CD4-positive, alpha-beta T cell (primary cell): ENCODE results near the gene SEPHS2. TPM values are rescaled to one million over a fixed set of nuclear protein-coding genes. Genes with fewer than 3 reads are reported as not detected.

ENCODE experiments used
- ATAC-seq: fragments of 200-7000 bp; cut with Tn5 transposase; one replicate; pipeline ENCODE4 v1.10.0; 2022; ENCODE audit warnings: mild to moderate bottlenecking; ENCODE audit not compliant: poor library complexity
- CTCF ChIA-PET: fragments of 350-600 bp; sonication (Branson Sonifier 250); formaldehyde crosslinking; loops from one replicate; lab custom pipeline; 2021; ENCODE audit warnings: antibody characterized with exemption, inconsistent platforms; lab: Charles Lee
- POLR2A ChIA-PET: fragments of 350-600 bp; sonication (Branson Sonifier 250); formaldehyde crosslinking; loops from one replicate; lab custom pipeline; 2021; ENCODE audit warnings: antibody characterized with exemption, inconsistent platforms; lab: Charles Lee
- DNase-seq, 14 experiments: peaks; one replicate each; pipeline ENCODE4 v3.0.0-alpha.2; 2013 to 2020; ENCODE audit warnings: mixed read lengths in 2 of 14
- H3K27ac ChIP-seq, 2 donors: one replicate each; pipeline versions ENCODE4 v1.5.1 to v1.7.0; 2013; ENCODE audit warnings: low read length in 2 of 2, low read depth in 1 of 2, mild to moderate bottlenecking in 1 of 2
- H3K27me3 ChIP-seq, 2 experiments: 1 replicate in 1 of 2; 2 replicates in 1 of 2; pipeline versions ENCODE4 v1.6.1 to v1.7.0; 2013; ENCODE audit warnings: low read length in 2 of 2, control low read depth in 1 of 2, mild to moderate bottlenecking in 1 of 2, moderate library complexity in 1 of 2; ENCODE audit not compliant: insufficient read depth in 2 of 2, control insufficient read depth in 1 of 2
- H3K36me3 ChIP-seq: one replicate; pipeline ENCODE4 v1.6.1; 2013; ENCODE audit warnings: low read length, control low read depth; ENCODE audit not compliant: insufficient read depth
- H3K4me1 ChIP-seq: one replicate; pipeline ENCODE4 v1.6.1; 2013; ENCODE audit warnings: low read length, control low read depth; ENCODE audit not compliant: insufficient read depth
- H3K4me3 ChIP-seq: one replicate; pipeline ENCODE4 v1.5.1; 2013; ENCODE audit warnings: mild to moderate bottlenecking, low read length, moderate library complexity
- H3K9me3 ChIP-seq, 2 experiments: 1 replicate in 1 of 2; 2 replicates in 1 of 2; pipeline versions ENCODE4 v1.6.1 to v1.7.0; 2013; ENCODE audit warnings: low read length in 2 of 2, mild to moderate bottlenecking in 2 of 2, control low read depth in 1 of 2, moderate library complexity in 1 of 2; ENCODE audit not compliant: control insufficient read depth in 1 of 2, insufficient read depth in 1 of 2
- H3K27ac Mint-ChIP-seq: one replicate; pipeline ENCODE4 v1.8.0; 2020; ENCODE audit warnings: mixed read lengths
- H3K27me3 Mint-ChIP-seq: one replicate; pipeline ENCODE4 v1.8.0; 2021; ENCODE audit warnings: mixed read lengths
- H3K36me3 Mint-ChIP-seq: one replicate; pipeline ENCODE4 v1.8.0; 2021; ENCODE audit warnings: low read depth, mixed read lengths
- H3K4me1 Mint-ChIP-seq: one replicate; pipeline ENCODE4 v1.8.0; 2021; ENCODE audit warnings: low read depth, mixed read lengths
- H3K4me3 Mint-ChIP-seq: one replicate; pipeline ENCODE4 v1.8.0; 2020; ENCODE audit warnings: mild to moderate bottlenecking, mixed read lengths
- H3K9me3 Mint-ChIP-seq: one replicate; pipeline ENCODE4 v1.8.0; 2020; ENCODE audit warnings: mixed read lengths
- CTCF ChIP-seq: fragments of 200-600 bp; IDR thresholded peaks from one replicate; pipeline ENCODE4 v1.8.0; 2022; ENCODE audit warnings: antibody characterized with exemption, mild to moderate bottlenecking
- intact Hi-C, 2 experiments: fragments of 100-400 bp; cut with DNase I in 1 of 2; cut with micrococcal nuclease in 1 of 2; formaldehyde crosslinking; loops; one replicate each; pipeline versions ENCODE4 v1.15.1 to v1.9.0; 2023 to 2025; cut with DNase I, micrococcal nuclease
- total RNA-seq, 174 experiments: library from RNA in 2 of 174; stranded (reverse) in 2 of 174; gene quantifications; one replicate each; pipeline ENCODE4 v1.2.3 and lab custom pipeline; 2021 to 2026

Gene SEPHS2
- total RNA-seq, 2 experiments from 2014 or later: 25.4 to 25.9 TPM

GRCh38 chr16:30493941-30494488, 48.3 kb upstream of the SEPHS2 start:
- Mint-ChIP-seq H3K27ac (no peak overlapping the region), H3K4me3 (no peak overlapping the region), H3K4me1 (peaks cover 24% of the 10 kb centered on the region), H3K36me3 (peaks cover 84% of the 10 kb centered on the region), H3K27me3 (no peaks in the 10 kb centered on the region), H3K9me3 (no peaks in the 10 kb centered on the region)
- H3K4me1 ChIP-seq: peaks cover 20% of the 10 kb centered on the region
- H3K36me3 ChIP-seq: peaks cover 93% of the 10 kb centered on the region
- TF ChIP-seq CTCF: no peak
- no peaks in the 10 kb centered on the region for H3K27me3 ChIP-seq
- ATAC-seq (no peak), DNase-seq (no peak)
- no peaks in the 10 kb centered on the region for H3K9me3 ChIP-seq
- intact Hi-C loops: loop anchor here in 1 of 2 experiments (5.0 kb wide), 1 partner anchor 33 kb away; the partner anchor contains the start of gene ZNF768
- H3K27ac ChIP-seq: no peak overlapping the region
- H3K4me3 ChIP-seq: no peak overlapping the region
- CTCF ChIA-PET: no interaction called here
- POLR2A ChIA-PET: interaction anchor here (0.8 to 2.5 kb wide), 2 partner anchors 20 to 91 kb away, joined by 3 to 9 read pairs; partner anchors contain the start of gene ZNF785

GRCh38 chr16:30491744-30492308, 46.2 kb upstream of the SEPHS2 start:
- H3K27me3 Mint-ChIP-seq: no peaks in the 10 kb centered on the region
- ChIA-PET POLR2A (interaction anchor here (0.9 to 1.4 kb wide), 4 partner anchors 18 to 43 kb away, joined by 3 to 8 read pairs (median 6); partner anchors contain the start of gene ZNF747), CTCF (interaction anchor here (0.8 to 2.1 kb wide), 5 partner anchors 38 to 124 kb away, joined by 3 to 8 read pairs (median 4); partner anchors contain the start of gene DCTPP1)
- ATAC-seq (peak; percentile 62), DNase-seq (peak in 6 of 14 experiments; percentile 28 to 65 (median 46))
- peak overlapping the region; percentile 68 for H3K27ac Mint-ChIP-seq
- peak overlapping the region in 1 of 2 donors; percentile 29 for H3K27ac ChIP-seq
- no peaks in the 10 kb centered on the region for H3K9me3 ChIP-seq
- H3K27me3 ChIP-seq: no peaks in the 10 kb centered on the region
- H3K4me1 ChIP-seq: peaks cover 27% of the 10 kb centered on the region
- H3K4me3 ChIP-seq: no peak overlapping the region
- H3K4me1 Mint-ChIP-seq: peaks cover 21% of the 10 kb centered on the region
- TF ChIP-seq CTCF: no peak
- intact Hi-C loops: loop anchor here in 1 of 2 experiments (2.0 to 5.0 kb wide), 2 partner anchors 17 to 35 kb away; partner anchors contain the start of gene ZNF768
- peaks cover 83% of the 10 kb centered on the region for H3K36me3 Mint-ChIP-seq
- H3K4me3 Mint-ChIP-seq: no peak overlapping the region
- peaks cover 93% of the 10 kb centered on the region for H3K36me3 ChIP-seq
- H3K9me3 Mint-ChIP-seq: no peaks in the 10 kb centered on the region

- H3K4me3 Mint-ChIP-seq: no peak overlapping the region
- peaks cover 22% of the 10 kb centered on the region for H3K4me1 ChIP-seq
These were observed 45.6 kb upstream of the SEPHS2 start for GRCh38 chr16:30491229-30491628.

More at GRCh38 chr16:30491229-30491628, 45.6 kb upstream of the SEPHS2 start:
- Histone ChIP-seq H3K36me3 (peaks cover 93% of the 10 kb centered on the region), H3K27ac (peak overlapping the region in 1 of 2 donors; percentile 29), H3K4me3 (no peak overlapping the region), H3K27me3 (no peaks in the 10 kb centered on the region), H3K9me3 (no peaks in the 10 kb centered on the region)
- CTCF ChIA-PET: interaction anchor here (0.8 to 2.1 kb wide), 6 partner anchors 38 to 138 kb away, joined by 3 to 8 read pairs (median 4); partner anchors contain the start of gene DCTPP1
- DNase-seq (no peak), ATAC-seq (no peak)
- POLR2A ChIA-PET: interaction anchor here (0.6 to 1.4 kb wide), 7 partner anchors 18 to 65 kb away, joined by 3 to 8 read pairs (median 3); partner anchors contain the start of gene ZNF747
- intact Hi-C loops: loop anchor here in 1 of 2 experiments (2.0 to 5.0 kb wide), 2 partner anchors 16 to 36 kb away; partner anchors contain the start of gene ZNF768
- Mint-ChIP-seq H3K27me3 (no peaks in the 10 kb centered on the region), H3K4me1 (peaks cover 26% of the 10 kb centered on the region), H3K36me3 (peaks cover 84% of the 10 kb centered on the region), H3K27ac (peak overlapping the region; percentile 68), H3K9me3 (no peaks in the 10 kb centered on the region)
- no peak for TF ChIP-seq CTCF
